A549 (cell line): ENCODE results near the gene DAZAP1. TPM values are rescaled to one million over a fixed set of nuclear protein-coding genes. Genes with fewer than 3 reads are reported as not detected.

ENCODE experiments used
- ATAC-seq, 2 experiments: fragments of 200-7000 bp in 1 of 2; fragments of >200 bp in 1 of 2; cut with Nextera tagmentation in 1 of 2; cut with Tn5 transposase in 1 of 2; 3 replicates each; pipeline versions ENCODE4 v1.8.0 to v1.9.1; 2018 to 2020; ENCODE audit warnings: mild to moderate bottlenecking in 1 of 2, moderate library complexity in 1 of 2
- CTCF ChIA-PET: fragments of 300-600 bp; sonication (Branson Sonifier 250); formaldehyde crosslinking; extraction: SDS; loops from one replicate; lab custom pipeline; 2021; ENCODE audit warnings: antibody characterized with exemption, inconsistent platforms; lab: Yijun Ruan, JAX
- POLR2A ChIA-PET: fragments of 350-600 bp; formaldehyde crosslinking; extraction: SDS; loops from one replicate; lab custom pipeline; 2021; ENCODE audit warnings: antibody characterized with exemption, inconsistent platforms; lab: Yijun Ruan, JAX
- DNase-seq, 2 experiments: peaks; one replicate each; pipeline versions ENCODE4 v3.0.0 to v3.0.0-alpha.2; 2011 to 2016; ENCODE audit warnings: low read depth in 1 of 2, low spot score in 1 of 2
- FAIRE-seq: peaks from 2 replicates; lab custom pipeline; 2011; peaks lifted over from hg19 to GRCh38; lab: Jason Lieb, UNC
- H3K27ac ChIP-seq, 2 experiments: fragments of >200 bp; sonication (Bioruptor Twin); formaldehyde crosslinking; 3 replicates each; pipeline ENCODE4 v1.5.1; 2016 to 2017
- H3K4me1 ChIP-seq: fragments of >200 bp; sonication (Bioruptor Twin); formaldehyde crosslinking; 3 replicates; pipeline ENCODE4 v1.6.1; 2016
- H3K4me2 ChIP-seq: fragments of >200 bp; sonication (Bioruptor Twin); formaldehyde crosslinking; 3 replicates; pipeline ENCODE4 v1.6.1; 2016
- H3K4me3 ChIP-seq: fragments of >200 bp; sonication (Bioruptor Twin); formaldehyde crosslinking; 3 replicates; pipeline ENCODE4 v1.5.1; 2016
- H3K9me3 ChIP-seq: fragments of >200 bp; sonication (Bioruptor Twin); formaldehyde crosslinking; 3 replicates; pipeline ENCODE4 v1.6.1; 2016
- BHLHE40 ChIP-seq: IDR thresholded peaks from 2 replicates; pipeline ENCODE4 v1.6.1; 2012; ENCODE audit warnings: low read depth, low read length, inconsistent platforms
- CBX8 ChIP-seq: fragments of 200-600 bp; sonication (generic); IDR thresholded peaks from 2 replicates; pipeline ENCODE4 v1.6.1; 2016
- CHD2 ChIP-seq: fragments of 150-350 bp; IDR thresholded peaks from 2 replicates; pipeline ENCODE4 v1.6.1; 2014; ENCODE audit warnings: low read length; ENCODE audit not compliant: partially characterized antibody
- E2F6 ChIP-seq: IDR thresholded peaks from 2 replicates; pipeline ENCODE4 v1.6.1; 2012; ENCODE audit warnings: low read depth, borderline replicate concordance
- ESRRA ChIP-seq: fragments of 150-350 bp; IDR thresholded peaks from 2 replicates; pipeline ENCODE4 v1.6.1; 2014; ENCODE audit warnings: mild to moderate bottlenecking, low read length, borderline replicate concordance
- FOSB ChIP-seq: fragments of 250-450 bp; sonication (Bioruptor Pico); IDR thresholded peaks from 2 replicates; pipeline ENCODE4 v1.5.0; 2020; ENCODE audit warnings: mild to moderate bottlenecking, moderate library complexity
- FOXS1 ChIP-seq: fragments of 250-450 bp; sonication (Bioruptor Pico); IDR thresholded peaks from 2 replicates; pipeline ENCODE4 v1.5.0; 2020; ENCODE audit warnings: mild to moderate bottlenecking, moderate library complexity
- GATA3 ChIP-seq: IDR thresholded peaks from 2 replicates; pipeline ENCODE4 v1.6.1; 2012; ENCODE audit warnings: borderline replicate concordance
- HEYL ChIP-seq: fragments of 250-450 bp; sonication (Bioruptor Pico); IDR thresholded peaks from 2 replicates; pipeline ENCODE4 v1.8.0; 2021; ENCODE audit warnings: mild to moderate bottlenecking, moderate library complexity
- HOXB13 ChIP-seq: fragments of 250-450 bp; sonication (Bioruptor Pico); IDR thresholded peaks from 2 replicates; pipeline ENCODE4 v1.5.0; 2020; ENCODE audit warnings: low read depth, mild to moderate bottlenecking, moderate library complexity
- HOXB5 ChIP-seq: fragments of 250-450 bp; sonication (Bioruptor Pico); IDR thresholded peaks from 2 replicates; pipeline ENCODE4 v1.5.0; 2020; ENCODE audit warnings: mild to moderate bottlenecking, moderate library complexity
- JUNB ChIP-seq: fragments of >200 bp; sonication (Bioruptor Twin); formaldehyde crosslinking; IDR thresholded peaks from 2 replicates; pipeline ENCODE4 v1.6.1; 2016
- KDM5A ChIP-seq: fragments of 200-600 bp; sonication (generic); IDR thresholded peaks from 2 replicates; pipeline ENCODE4 v1.6.1; 2016; ENCODE audit warnings: antibody characterized with exemption, mild to moderate bottlenecking
- MAZ ChIP-seq: fragments of 150-350 bp; IDR thresholded peaks from 2 replicates; pipeline ENCODE4 v1.6.1; 2014; ENCODE audit warnings: antibody characterized with exemption, low read depth, low read length, borderline replicate concordance
- MYC ChIP-seq: IDR thresholded peaks from 2 replicates; pipeline ENCODE4 v1.6.1; 2012; ENCODE audit warnings: mild to moderate bottlenecking, inconsistent platforms, low read length, improper control_type of control experiment, borderline replicate concordance
- NFE2L2 ChIP-seq: fragments of 150-350 bp; conservative IDR thresholded peaks from 2 replicates; pipeline ENCODE4 v1.6.1; 2014; ENCODE audit warnings: low read length
- NPAS2 ChIP-seq: fragments of 250-450 bp; sonication (Bioruptor Pico); IDR thresholded peaks from 2 replicates; pipeline ENCODE4 v1.8.0; 2022; ENCODE audit warnings: mild to moderate bottlenecking, moderate library complexity, borderline replicate concordance
- PBX3 ChIP-seq: IDR thresholded peaks from 2 replicates; pipeline ENCODE4 v1.6.1; 2012
- RAD21 ChIP-seq, 2 experiments: fragments of >200 bp in 1 of 2; sonication (Bioruptor Twin) in 1 of 2; formaldehyde crosslinking in 1 of 2; IDR thresholded peaks in 1 of 2; conservative IDR thresholded peaks in 1 of 2; 2 replicates in 1 of 2; 3 replicates in 1 of 2; pipeline ENCODE4 v1.6.1; 2012 to 2018; ENCODE audit warnings: inconsistent platforms in 1 of 2
- RFX5 ChIP-seq: fragments of 450-650 bp; IDR thresholded peaks from 2 replicates; pipeline ENCODE4 v1.7.1; 2014; ENCODE audit warnings: antibody characterized with exemption, mild to moderate bottlenecking, moderate library complexity
- RNF2 ChIP-seq: fragments of 200-600 bp; sonication (generic); IDR thresholded peaks from 2 replicates; pipeline ENCODE4 v1.6.1; 2016; ENCODE audit warnings: low read depth, mild to moderate bottlenecking, antibody characterized with exemption, moderate library complexity, borderline replicate concordance
- SMC3 ChIP-seq: fragments of >200 bp; sonication (Bioruptor Twin); formaldehyde crosslinking; IDR thresholded peaks from 3 replicates; pipeline ENCODE4 v1.6.1; 2018; ENCODE audit warnings: inconsistent platforms
- SREBF2 ChIP-seq: fragments of 450-650 bp; IDR thresholded peaks from 2 replicates; pipeline ENCODE4 v1.6.1; 2014; ENCODE audit warnings: mild to moderate bottlenecking, moderate library complexity
- USF2 ChIP-seq: fragments of 450-650 bp; IDR thresholded peaks from 2 replicates; pipeline ENCODE4 v1.6.1; 2014; ENCODE audit warnings: antibody characterized with exemption
- ZC3H11A ChIP-seq: fragments of 450-650 bp; IDR thresholded peaks from 2 replicates; pipeline ENCODE4 v1.6.1; 2014; ENCODE audit warnings: antibody characterized with exemption, mild to moderate bottlenecking
- ZSCAN20 ChIP-seq: fragments of 250-450 bp; sonication (Bioruptor Pico); IDR thresholded peaks from 2 replicates; pipeline ENCODE4 v1.8.0; 2022; ENCODE audit warnings: mild to moderate bottlenecking, moderate library complexity
- WGBS: methylation state at CpG from one replicate; pipeline ENCODE4 v1.1.6; 2017; ENCODE audit errors: missing lambda C conversion rate; 5-methylcytosine and 5-hydroxymethylcytosine counted together
- polyA plus RNA-seq, 4 experiments: library from polyadenylated mRNA; depleted of rRNA in 3 of 4; stranded (reverse); fragments of >200 nt; fragmentation: RNase III in 1 of 4; extraction: RNeasy Plus Mini Kit Qiagen cat#74134 plus additional on column Dnase treatment in 1 of 4; gene quantifications; 2 replicates in 3 of 4; 3 replicates in 1 of 4; pipeline ENCODE4 v1.2.3, GENCODE V29; 2011 to 2017
- TF ChIP-seq, protein P1 (sequence below): fragments of 200-600 bp; sonication (generic); IDR thresholded peaks from 2 replicates; pipeline ENCODE4 v1.6.1; 2016; ENCODE audit warnings: antibody characterized with exemption, mild to moderate bottlenecking, moderate library complexity
- TF ChIP-seq, protein P2 (sequence below): fragments of 150-350 bp; IDR thresholded peaks from 2 replicates; pipeline ENCODE4 v1.6.1; 2014; ENCODE audit warnings: low read depth, mild to moderate bottlenecking, low read length

DAZAP1 gene
- polyA plus RNA-seq, 2 of the 4 experiments (the other 2 are of a cell fraction): 58.9 to 86.3 TPM

GRCh38 chr19:1370579-1371361 is 36.6 kb upstream of the DAZAP1 start:
- POLR2A ChIA-PET: no interaction called here
- ATAC-seq (no peak), FAIRE-seq (no peak), DNase-seq (no peak)
- Histone ChIP-seq H3K4me2 (no peak overlapping the region), H3K9me3 (no peaks in the 10 kb centered on the region), H3K4me3 (no peak overlapping the region), H3K4me1 (no peaks in the 10 kb centered on the region)
- CTCF ChIA-PET: interaction anchor here (0.8 to 4.6 kb wide), 6 partner anchors 12 to 91 kb away, joined by 3 to 37 read pairs (median 4); partner anchors contain the start of gene NDUFS7
- WGBS: 85% methylated on average over 37 of the region's 52 CpGs
- TF ChIP-seq FOXS1 (CRISPR knock-in tag) (no peak), ZC3H11A (no peak), USF2 (no peak), BHLHE40 (no peak), CBX8 (no peak), NPAS2 (CRISPR knock-in tag) (no peak), HOXB13 (CRISPR knock-in tag) (no peak), SMC3 (no peak), ESRRA (no peak), PBX3 (no peak), GATA3 (no peak)
- TF ChIP-seq, protein P1, sequence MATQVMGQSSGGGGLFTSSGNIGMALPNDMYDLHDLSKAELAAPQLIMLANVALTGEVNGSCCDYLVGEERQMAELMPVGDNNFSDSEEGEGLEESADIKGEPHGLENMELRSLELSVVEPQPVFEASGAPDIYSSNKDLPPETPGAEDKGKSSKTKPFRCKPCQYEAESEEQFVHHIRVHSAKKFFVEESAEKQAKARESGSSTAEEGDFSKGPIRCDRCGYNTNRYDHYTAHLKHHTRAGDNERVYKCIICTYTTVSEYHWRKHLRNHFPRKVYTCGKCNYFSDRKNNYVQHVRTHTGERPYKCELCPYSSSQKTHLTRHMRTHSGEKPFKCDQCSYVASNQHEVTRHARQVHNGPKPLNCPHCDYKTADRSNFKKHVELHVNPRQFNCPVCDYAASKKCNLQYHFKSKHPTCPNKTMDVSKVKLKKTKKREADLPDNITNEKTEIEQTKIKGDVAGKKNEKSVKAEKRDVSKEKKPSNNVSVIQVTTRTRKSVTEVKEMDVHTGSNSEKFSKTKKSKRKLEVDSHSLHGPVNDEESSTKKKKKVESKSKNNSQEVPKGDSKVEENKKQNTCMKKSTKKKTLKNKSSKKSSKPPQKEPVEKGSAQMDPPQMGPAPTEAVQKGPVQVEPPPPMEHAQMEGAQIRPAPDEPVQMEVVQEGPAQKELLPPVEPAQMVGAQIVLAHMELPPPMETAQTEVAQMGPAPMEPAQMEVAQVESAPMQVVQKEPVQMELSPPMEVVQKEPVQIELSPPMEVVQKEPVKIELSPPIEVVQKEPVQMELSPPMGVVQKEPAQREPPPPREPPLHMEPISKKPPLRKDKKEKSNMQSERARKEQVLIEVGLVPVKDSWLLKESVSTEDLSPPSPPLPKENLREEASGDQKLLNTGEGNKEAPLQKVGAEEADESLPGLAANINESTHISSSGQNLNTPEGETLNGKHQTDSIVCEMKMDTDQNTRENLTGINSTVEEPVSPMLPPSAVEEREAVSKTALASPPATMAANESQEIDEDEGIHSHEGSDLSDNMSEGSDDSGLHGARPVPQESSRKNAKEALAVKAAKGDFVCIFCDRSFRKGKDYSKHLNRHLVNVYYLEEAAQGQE: no peak
- TF ChIP-seq, all 56 proteins: peak for 0
- H3K27ac ChIP-seq: no peak overlapping the region

DNA sequence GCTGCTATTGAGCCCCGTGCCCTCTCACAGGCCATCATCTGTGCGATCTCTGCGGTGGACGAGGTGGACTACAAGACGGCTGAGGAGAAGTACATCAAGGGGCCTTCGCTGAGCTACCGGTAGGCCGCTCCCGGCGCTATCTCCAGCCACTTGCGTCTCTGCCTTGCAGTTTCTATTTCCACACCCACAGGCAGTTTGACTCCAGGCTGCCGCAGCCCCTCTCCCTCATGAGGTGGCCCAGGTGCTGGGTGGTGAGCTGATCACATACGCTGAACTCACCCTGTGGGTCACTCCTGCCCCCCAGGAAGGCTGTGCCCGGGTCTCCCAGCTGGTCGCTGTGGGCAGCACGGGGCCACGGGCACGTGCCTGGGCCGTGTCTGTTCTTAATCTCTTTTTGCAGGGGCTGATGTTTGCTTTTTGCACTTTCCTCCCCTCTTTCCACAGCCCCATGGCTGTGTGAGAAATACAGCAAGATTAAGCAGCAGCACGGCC is 34.3 kb upstream of the DAZAP1 start:
- FAIRE-seq: no peak
- ChIA-PET POLR2A (no interaction called here), CTCF (interaction anchor here (0.6 to 4.6 kb wide), 5 partner anchors 9 to 121 kb away, joined by 3 to 37 read pairs (median 7); no protein-coding TSS in a partner anchor)
- ATAC-seq: no peak
- no peak overlapping the region for H3K27ac ChIP-seq
- DNase-seq: no peak
- no peak overlapping the region for H3K4me3 ChIP-seq
- no peak overlapping the region for H3K4me2 ChIP-seq
- no peaks in the 10 kb centered on the region for H3K4me1 ChIP-seq
- 88% methylated on average over 12 of the region's 20 CpGs for WGBS
- no peaks in the 10 kb centered on the region for H3K9me3 ChIP-seq
- TF ChIP-seq HOXB13 (CRISPR knock-in tag): no peak
- no peak for TF ChIP-seq ZSCAN20 (CRISPR knock-in tag)
- TF ChIP-seq RNF2: no peak
- TF ChIP-seq PBX3: no peak
- TF ChIP-seq, protein P2, sequence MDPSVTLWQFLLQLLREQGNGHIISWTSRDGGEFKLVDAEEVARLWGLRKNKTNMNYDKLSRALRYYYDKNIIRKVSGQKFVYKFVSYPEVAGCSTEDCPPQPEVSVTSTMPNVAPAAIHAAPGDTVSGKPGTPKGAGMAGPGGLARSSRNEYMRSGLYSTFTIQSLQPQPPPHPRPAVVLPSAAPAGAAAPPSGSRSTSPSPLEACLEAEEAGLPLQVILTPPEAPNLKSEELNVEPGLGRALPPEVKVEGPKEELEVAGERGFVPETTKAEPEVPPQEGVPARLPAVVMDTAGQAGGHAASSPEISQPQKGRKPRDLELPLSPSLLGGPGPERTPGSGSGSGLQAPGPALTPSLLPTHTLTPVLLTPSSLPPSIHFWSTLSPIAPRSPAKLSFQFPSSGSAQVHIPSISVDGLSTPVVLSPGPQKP: no peak
- no peak for TF ChIP-seq FOSB (CRISPR knock-in tag)
- TF ChIP-seq ZC3H11A: no peak
- TF ChIP-seq JUNB: no peak
- TF ChIP-seq RAD21 (conservative IDR thresholded peaks at IDR 0.05 in 1 of 2, IDR thresholded peaks at IDR 0.05 in 1 of 2): no peak
- TF ChIP-seq RFX5: no peak
- no peak for TF ChIP-seq MAZ
- TF ChIP-seq KDM5A: no peak
- TF ChIP-seq NFE2L2: no peak
- TF ChIP-seq MYC: no peak
- no peak for TF ChIP-seq E2F6
- no peak for TF ChIP-seq CHD2
- no peak for TF ChIP-seq HEYL (CRISPR knock-in tag)
- TF ChIP-seq HOXB5 (CRISPR knock-in tag): no peak
- TF ChIP-seq SREBF2: no peak
